K562 (cell line): Measurements from ENCODE around the gene ALOXE3. TPM values are rescaled to one million over a fixed set of nuclear protein-coding genes. Genes with fewer than 3 reads are reported as not detected.

Experiments
- ATF7 ChIP-seq: fragments of 450-650 bp; IDR thresholded peaks from 2 replicates; pipeline ENCODE4 v1.7.1; 2014; ENCODE audit warnings: mild to moderate bottlenecking, moderate library complexity
- ESRRA ChIP-seq: fragments of 450-650 bp; IDR thresholded peaks from 2 replicates; pipeline ENCODE4 v1.6.1; 2014; ENCODE audit warnings: low read depth, mild to moderate bottlenecking, moderate library complexity, borderline replicate concordance
- HNRNPK ChIP-seq: fragments of 200-400 bp; formaldehyde crosslinking; IDR thresholded peaks from one replicate; pipeline ENCODE4 v1.6.1; 2018; ENCODE audit warnings: mild to moderate bottlenecking, low read depth, low read length; ENCODE audit not compliant: poor library complexity, severe bottlenecking
- PPARD ChIP-seq: fragments of 250-450 bp; sonication (Bioruptor Pico); IDR thresholded peaks from 2 replicates; pipeline ENCODE4 v1.8.0; 2022; ENCODE audit warnings: inconsistent platforms, mild to moderate bottlenecking, moderate library complexity
- SMC3 ChIP-seq: conservative IDR thresholded peaks from 2 replicates; pipeline ENCODE4 v1.6.1; 2011; ENCODE audit warnings: low read depth, low read length, improper control_type of control experiment; ENCODE audit not compliant: insufficient read depth
- ZBTB8A ChIP-seq: fragments of 450-650 bp; IDR thresholded peaks from 2 replicates; pipeline ENCODE4 v1.6.1; 2018; ENCODE audit warnings: mild to moderate bottlenecking, moderate library complexity; ENCODE audit not compliant: partially characterized antibody
- ZNF24 ChIP-seq: fragments of 450-650 bp; IDR thresholded peaks from 2 replicates; pipeline ENCODE4 v1.6.1; 2016
- ZNF347 ChIP-seq: fragments of 450-650 bp; formaldehyde crosslinking; IDR thresholded peaks from 2 replicates; pipeline ENCODE4 v1.4.0; 2020; ENCODE audit warnings: low read depth, mild to moderate bottlenecking, moderate library complexity
- polyA plus RNA-seq, 8 experiments: library from polyadenylated mRNA; depleted of rRNA in 4 of 8; stranded (reverse) in 5 of 8; unstranded in 3 of 8; fragments of >200 nt; fragmentation: Nextera tagmentation in 2 of 8; fragmentation: Illumina TruSeq in 1 of 8; extraction: Ambion mirVana in 2 of 8; extraction: Trizol in 1 of 8; gene quantifications; 2 replicates each; pipeline versions ENCODE4 v1.2.1 to v1.2.3, GENCODE V29; 2011 to 2014; ENCODE audit warnings: inconsistent platforms in 1 of 8, missing spikeins in 1 of 8
- total RNA-seq, 7 experiments: library from RNA; depleted of rRNA in 6 of 7; stranded (reverse); fragments of >200 nt in 6 of 7; fragmentation: Illumina TruSeq in 2 of 7; extraction: Trizol in 2 of 7; gene quantifications; 2 replicates each; pipeline versions ENCODE4 v1.2.1 to v1.2.3, GENCODE V29; 2011 to 2021; ENCODE audit warnings: low replicate concordance in 1 of 7
- TF ChIP-seq, protein P1 (sequence below): sonication (generic); formaldehyde crosslinking; IDR thresholded peaks from 2 replicates; pipeline ENCODE4 v1.8.0; 2022; ENCODE audit warnings: missing genetic modification reagents, mild to moderate bottlenecking, moderate library complexity, borderline replicate concordance
- TF ChIP-seq, protein P2 (sequence below): fragments of 450-650 bp; formaldehyde crosslinking; IDR thresholded peaks from 2 replicates; pipeline ENCODE4 v1.4.0; 2020; ENCODE audit warnings: mild to moderate bottlenecking, moderate library complexity
- TF ChIP-seq, protein P3 (sequence below): fragments of 250-450 bp; sonication (Bioruptor Pico); IDR thresholded peaks from 2 replicates; pipeline ENCODE4 v1.5.0; 2021
- TF ChIP-seq, protein P4 (sequence below): fragments of 450-650 bp; IDR thresholded peaks from 2 replicates; pipeline ENCODE4 v1.7.0; 2016; ENCODE audit warnings: borderline replicate concordance
- TF ChIP-seq, protein P5 (sequence below): fragments of 150-350 bp; conservative IDR thresholded peaks from 2 replicates; pipeline ENCODE4 v1.6.1; 2014; ENCODE audit warnings: low read length
- TF ChIP-seq, protein P6 (sequence below): fragments of 450-650 bp; IDR thresholded peaks from 2 replicates; pipeline ENCODE4 v1.6.1; 2017; ENCODE audit warnings: antibody characterized with exemption, mild to moderate bottlenecking

ALOXE3 gene
- total and polyA plus RNA-seq, 9 of the 15 experiments (the other 6 are each of a cell fraction or from before 2014, with no cell fraction given): 0.04 TPM; not detected in 8

GRCh38 chr17:8109661-8110455 lies 8.5 kb downstream of the ALOXE3 start (continued):
- TF ChIP-seq, protein P1, sequence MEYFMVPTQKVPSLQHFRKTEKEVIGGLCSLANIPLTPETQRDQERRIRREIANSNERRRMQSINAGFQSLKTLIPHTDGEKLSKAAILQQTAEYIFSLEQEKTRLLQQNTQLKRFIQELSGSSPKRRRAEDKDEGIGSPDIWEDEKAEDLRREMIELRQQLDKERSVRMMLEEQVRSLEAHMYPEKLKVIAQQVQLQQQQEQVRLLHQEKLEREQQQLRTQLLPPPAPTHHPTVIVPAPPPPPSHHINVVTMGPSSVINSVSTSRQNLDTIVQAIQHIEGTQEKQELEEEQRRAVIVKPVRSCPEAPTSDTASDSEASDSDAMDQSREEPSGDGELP (CRISPR knock-in tag): peak; percentile 66; the same call in 1 of the 2 replicates
- TF ChIP-seq, protein P2, sequence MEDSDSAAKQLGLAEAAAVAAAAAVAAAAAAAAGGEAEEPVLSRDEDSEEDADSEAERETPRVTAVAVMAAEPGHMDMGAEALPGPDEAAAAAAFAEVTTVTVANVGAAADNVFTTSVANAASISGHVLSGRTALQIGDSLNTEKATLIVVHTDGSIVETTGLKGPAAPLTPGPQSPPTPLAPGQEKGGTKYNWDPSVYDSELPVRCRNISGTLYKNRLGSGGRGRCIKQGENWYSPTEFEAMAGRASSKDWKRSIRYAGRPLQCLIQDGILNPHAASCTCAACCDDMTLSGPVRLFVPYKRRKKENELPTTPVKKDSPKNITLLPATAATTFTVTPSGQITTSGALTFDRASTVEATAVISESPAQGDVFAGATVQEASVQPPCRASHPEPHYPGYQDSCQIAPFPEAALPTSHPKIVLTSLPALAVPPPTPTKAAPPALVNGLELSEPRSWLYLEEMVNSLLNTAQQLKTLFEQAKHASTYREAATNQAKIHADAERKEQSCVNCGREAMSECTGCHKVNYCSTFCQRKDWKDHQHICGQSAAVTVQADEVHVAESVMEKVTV (CRISPR knock-in tag): 0 out of 2 replicates have a peak, but pooled peaks have one; percentile 8
- TF ChIP-seq ESRRA: no peak; the same call in 1 of the 2 replicates
- no peak for TF ChIP-seq ZNF347 (CRISPR knock-in tag)
- TF ChIP-seq SMC3: peak; percentile 68; the same call in 1 of the 2 replicates
- no peak for TF ChIP-seq HNRNPK
- TF ChIP-seq, protein P3, sequence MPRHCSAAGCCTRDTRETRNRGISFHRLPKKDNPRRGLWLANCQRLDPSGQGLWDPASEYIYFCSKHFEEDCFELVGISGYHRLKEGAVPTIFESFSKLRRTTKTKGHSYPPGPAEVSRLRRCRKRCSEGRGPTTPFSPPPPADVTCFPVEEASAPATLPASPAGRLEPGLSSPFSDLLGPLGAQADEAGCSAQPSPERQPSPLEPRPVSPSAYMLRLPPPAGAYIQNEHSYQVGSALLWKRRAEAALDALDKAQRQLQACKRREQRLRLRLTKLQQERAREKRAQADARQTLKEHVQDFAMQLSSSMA (CRISPR knock-in tag): no peak
- no peak for TF ChIP-seq ATF7
- TF ChIP-seq, protein P4, sequence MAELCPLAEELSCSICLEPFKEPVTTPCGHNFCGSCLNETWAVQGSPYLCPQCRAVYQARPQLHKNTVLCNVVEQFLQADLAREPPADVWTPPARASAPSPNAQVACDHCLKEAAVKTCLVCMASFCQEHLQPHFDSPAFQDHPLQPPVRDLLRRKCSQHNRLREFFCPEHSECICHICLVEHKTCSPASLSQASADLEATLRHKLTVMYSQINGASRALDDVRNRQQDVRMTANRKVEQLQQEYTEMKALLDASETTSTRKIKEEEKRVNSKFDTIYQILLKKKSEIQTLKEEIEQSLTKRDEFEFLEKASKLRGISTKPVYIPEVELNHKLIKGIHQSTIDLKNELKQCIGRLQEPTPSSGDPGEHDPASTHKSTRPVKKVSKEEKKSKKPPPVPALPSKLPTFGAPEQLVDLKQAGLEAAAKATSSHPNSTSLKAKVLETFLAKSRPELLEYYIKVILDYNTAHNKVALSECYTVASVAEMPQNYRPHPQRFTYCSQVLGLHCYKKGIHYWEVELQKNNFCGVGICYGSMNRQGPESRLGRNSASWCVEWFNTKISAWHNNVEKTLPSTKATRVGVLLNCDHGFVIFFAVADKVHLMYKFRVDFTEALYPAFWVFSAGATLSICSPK: no peak
- no peak for TF ChIP-seq ZNF24
- TF ChIP-seq, protein P5, sequence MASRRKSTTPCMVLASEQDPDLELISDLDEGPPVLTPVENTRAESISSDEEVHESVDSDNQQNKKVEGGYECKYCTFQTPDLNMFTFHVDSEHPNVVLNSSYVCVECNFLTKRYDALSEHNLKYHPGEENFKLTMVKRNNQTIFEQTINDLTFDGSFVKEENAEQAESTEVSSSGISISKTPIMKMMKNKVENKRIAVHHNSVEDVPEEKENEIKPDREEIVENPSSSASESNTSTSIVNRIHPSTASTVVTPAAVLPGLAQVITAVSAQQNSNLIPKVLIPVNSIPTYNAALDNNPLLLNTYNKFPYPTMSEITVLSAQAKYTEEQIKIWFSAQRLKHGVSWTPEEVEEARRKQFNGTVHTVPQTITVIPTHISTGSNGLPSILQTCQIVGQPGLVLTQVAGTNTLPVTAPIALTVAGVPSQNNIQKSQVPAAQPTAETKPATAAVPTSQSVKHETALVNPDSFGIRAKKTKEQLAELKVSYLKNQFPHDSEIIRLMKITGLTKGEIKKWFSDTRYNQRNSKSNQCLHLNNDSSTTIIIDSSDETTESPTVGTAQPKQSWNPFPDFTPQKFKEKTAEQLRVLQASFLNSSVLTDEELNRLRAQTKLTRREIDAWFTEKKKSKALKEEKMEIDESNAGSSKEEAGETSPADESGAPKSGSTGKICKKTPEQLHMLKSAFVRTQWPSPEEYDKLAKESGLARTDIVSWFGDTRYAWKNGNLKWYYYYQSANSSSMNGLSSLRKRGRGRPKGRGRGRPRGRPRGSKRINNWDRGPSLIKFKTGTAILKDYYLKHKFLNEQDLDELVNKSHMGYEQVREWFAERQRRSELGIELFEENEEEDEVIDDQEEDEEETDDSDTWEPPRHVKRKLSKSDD: no peak
- no peak for TF ChIP-seq PPARD (CRISPR knock-in tag)
- no peak for TF ChIP-seq ZBTB8A
- TF ChIP-seq, protein P6, sequence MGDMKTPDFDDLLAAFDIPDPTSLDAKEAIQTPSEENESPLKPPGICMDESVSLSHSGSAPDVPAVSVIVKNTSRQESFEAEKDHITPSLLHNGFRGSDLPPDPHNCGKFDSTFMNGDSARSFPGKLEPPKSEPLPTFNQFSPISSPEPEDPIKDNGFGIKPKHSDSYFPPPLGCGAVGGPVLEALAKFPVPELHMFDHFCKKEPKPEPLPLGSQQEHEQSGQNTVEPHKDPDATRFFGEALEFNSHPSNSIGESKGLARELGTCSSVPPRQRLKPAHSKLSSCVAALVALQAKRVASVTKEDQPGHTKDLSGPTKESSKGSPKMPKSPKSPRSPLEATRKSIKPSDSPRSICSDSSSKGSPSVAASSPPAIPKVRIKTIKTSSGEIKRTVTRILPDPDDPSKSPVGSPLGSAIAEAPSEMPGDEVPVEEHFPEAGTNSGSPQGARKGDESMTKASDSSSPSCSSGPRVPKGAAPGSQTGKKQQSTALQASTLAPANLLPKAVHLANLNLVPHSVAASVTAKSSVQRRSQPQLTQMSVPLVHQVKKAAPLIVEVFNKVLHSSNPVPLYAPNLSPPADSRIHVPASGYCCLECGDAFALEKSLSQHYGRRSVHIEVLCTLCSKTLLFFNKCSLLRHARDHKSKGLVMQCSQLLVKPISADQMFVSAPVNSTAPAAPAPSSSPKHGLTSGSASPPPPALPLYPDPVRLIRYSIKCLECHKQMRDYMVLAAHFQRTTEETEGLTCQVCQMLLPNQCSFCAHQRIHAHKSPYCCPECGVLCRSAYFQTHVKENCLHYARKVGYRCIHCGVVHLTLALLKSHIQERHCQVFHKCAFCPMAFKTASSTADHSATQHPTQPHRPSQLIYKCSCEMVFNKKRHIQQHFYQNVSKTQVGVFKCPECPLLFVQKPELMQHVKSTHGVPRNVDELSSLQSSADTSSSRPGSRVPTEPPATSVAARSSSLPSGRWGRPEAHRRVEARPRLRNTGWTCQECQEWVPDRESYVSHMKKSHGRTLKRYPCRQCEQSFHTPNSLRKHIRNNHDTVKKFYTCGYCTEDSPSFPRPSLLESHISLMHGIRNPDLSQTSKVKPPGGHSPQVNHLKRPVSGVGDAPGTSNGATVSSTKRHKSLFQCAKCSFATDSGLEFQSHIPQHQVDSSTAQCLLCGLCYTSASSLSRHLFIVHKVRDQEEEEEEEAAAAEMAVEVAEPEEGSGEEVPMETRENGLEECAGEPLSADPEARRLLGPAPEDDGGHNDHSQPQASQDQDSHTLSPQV: no peak
